ENCODE data around the gene RNLS. TPM values are rescaled to one million over a fixed set of nuclear protein-coding genes. Genes with fewer than 3 reads are reported as not detected.
"Not testable (repeated sequence)": the region's sequence is repeated elsewhere in the genome, so short reads cannot be mapped to it uniquely, and the experiment has no call there.

The RNLS gene
- total RNA-seq, 1 donor from 2014 or later: 2.1 TPM

- Mint-ChIP-seq H3K36me3 (ENCODE audit: low read depth) (no peaks in the 10 kb centered on the region), H3K4me3 (no peak overlapping the region), H3K27me3 (no peaks in the 10 kb centered on the region), H3K27ac (no peak overlapping the region), H3K9me3 (peaks cover 11% of the 10 kb centered on the region), H3K4me1 (peaks cover 9% of the 10 kb centered on the region)
- DNase-seq: no peak
- intact Hi-C loops (cut with micrococcal nuclease): no loop called here
Observed at GRCh38 chr10:88297103-88297502, 286.0 kb downstream of the RNLS start.

- Mint-ChIP-seq H3K4me3 (no peak overlapping the region), H3K27ac (peak overlapping the region; percentile 18), H3K36me3 (ENCODE audit: low read depth) (no peaks in the 10 kb centered on the region), H3K27me3 (no peaks in the 10 kb centered on the region), H3K4me1 (peaks cover 16% of the 10 kb centered on the region), H3K9me3 (peaks cover 17% of the 10 kb centered on the region)
- no peak for DNase-seq
- intact Hi-C loops (cut with micrococcal nuclease): no loop called here
Observed at GRCh38 chr10:88293651-88294230, 289.4 kb downstream of the RNLS start.

- no peak overlapping the region for H3K4me3 Mint-ChIP-seq
- H3K27ac Mint-ChIP-seq: no peak overlapping the region
- H3K4me1 Mint-ChIP-seq: peaks cover 16% of the 10 kb centered on the region
- H3K36me3 Mint-ChIP-seq (ENCODE audit: low read depth): no peaks in the 10 kb centered on the region
- H3K9me3 Mint-ChIP-seq: peaks cover 17% of the 10 kb centered on the region
- intact Hi-C loops (cut with micrococcal nuclease): no loop called here
- no peaks in the 10 kb centered on the region for H3K27me3 Mint-ChIP-seq
- no peak for DNase-seq
Observed at GRCh38 chr10:88293073-88293472, 290.0 kb downstream of the RNLS start.

GRCh38 chr10:88292185-88292514, 291.0 kb downstream of the RNLS start:
- intact Hi-C loops (cut with micrococcal nuclease): no loop called here
- DNase-seq: no peak
- Mint-ChIP-seq H3K27ac (no peak overlapping the region), H3K4me3 (no peak overlapping the region), H3K9me3 (peaks cover 18% of the 10 kb centered on the region), H3K36me3 (ENCODE audit: low read depth) (no peaks in the 10 kb centered on the region), H3K4me1 (peaks cover 16% of the 10 kb centered on the region), H3K27me3 (no peaks in the 10 kb centered on the region)

GRCh38 chr10:88291289-88292184, 291.6 kb downstream of the RNLS start:
- H3K27me3 Mint-ChIP-seq: no peaks in the 10 kb centered on the region
- no peaks in the 10 kb centered on the region for H3K36me3 Mint-ChIP-seq (ENCODE audit: low read depth)
- H3K4me3 Mint-ChIP-seq: no peak overlapping the region
- intact Hi-C loops (cut with micrococcal nuclease): no loop called here
- peaks cover 15% of the 10 kb centered on the region for H3K9me3 Mint-ChIP-seq
- DNase-seq: no peak
- no peak overlapping the region for H3K27ac Mint-ChIP-seq
- H3K4me1 Mint-ChIP-seq: peaks cover 16% of the 10 kb centered on the region

- H3K4me3 Mint-ChIP-seq: no peak overlapping the region
- H3K27ac Mint-ChIP-seq: no peak overlapping the region
- no peak for DNase-seq
- peaks cover 16% of the 10 kb centered on the region for H3K4me1 Mint-ChIP-seq
- H3K27me3 Mint-ChIP-seq: no peaks in the 10 kb centered on the region
- H3K9me3 Mint-ChIP-seq: peaks cover 11% of the 10 kb centered on the region
- no peaks in the 10 kb centered on the region for H3K36me3 Mint-ChIP-seq (ENCODE audit: low read depth)
- intact Hi-C loops (cut with micrococcal nuclease): no loop called here
Observed at GRCh38 chr10:88289342-88289741, 293.8 kb downstream of the RNLS start.

- H3K36me3 Mint-ChIP-seq (ENCODE audit: low read depth): no peaks in the 10 kb centered on the region
- DNase-seq: no peak
- peaks cover 13% of the 10 kb centered on the region for H3K4me1 Mint-ChIP-seq
Observed at GRCh38 chr10:88288320-88289059, 294.6 kb downstream of the RNLS start.

GRCh38 chr10:88286030-88286429, 297.1 kb downstream of the RNLS start:
- DNase-seq: no peak
- Mint-ChIP-seq H3K27me3 (no peaks in the 10 kb centered on the region), H3K4me3 (no peak overlapping the region), H3K4me1 (peaks cover 19% of the 10 kb centered on the region), H3K36me3 (ENCODE audit: low read depth) (no peaks in the 10 kb centered on the region), H3K9me3 (peaks cover 5% of the 10 kb centered on the region), H3K27ac (no peak overlapping the region)
- intact Hi-C loops (cut with micrococcal nuclease): no loop called here

More at GRCh38 chr10:88288320-88289059, 294.6 kb downstream of the RNLS start:
- H3K4me3 Mint-ChIP-seq: no peak overlapping the region
- no peaks in the 10 kb centered on the region for H3K27me3 Mint-ChIP-seq
- no peak overlapping the region for H3K27ac Mint-ChIP-seq
- intact Hi-C loops (cut with micrococcal nuclease): no loop called here
- H3K9me3 Mint-ChIP-seq: peaks cover 11% of the 10 kb centered on the region

GRCh38 chr10:88281592-88282347, 301.3 kb downstream of the RNLS start:
- Mint-ChIP-seq H3K27ac (no peak overlapping the region), H3K4me1 (peaks cover 29% of the 10 kb centered on the region), H3K36me3 (ENCODE audit: low read depth) (no peaks in the 10 kb centered on the region), H3K4me3 (no peak overlapping the region), H3K27me3 (peaks cover under 1% of the 10 kb centered on the region), H3K9me3 (peaks cover 3% of the 10 kb centered on the region)
- DNase-seq: no peak
- intact Hi-C loops (cut with micrococcal nuclease): loop anchor here (1.0 kb wide), 1 partner anchor 10 kb away; no protein-coding TSS in a partner anchor

GRCh38 chr10:88280518-88280917, 302.6 kb downstream of the RNLS start:
- Mint-ChIP-seq H3K27ac (no peak overlapping the region), H3K4me1 (peaks cover 29% of the 10 kb centered on the region), H3K9me3 (peaks cover 4% of the 10 kb centered on the region), H3K4me3 (no peak overlapping the region), H3K27me3 (peaks cover 1% of the 10 kb centered on the region), H3K36me3 (ENCODE audit: low read depth) (no peaks in the 10 kb centered on the region)
- intact Hi-C loops (cut with micrococcal nuclease): no loop called here
- no peak for DNase-seq

GRCh38 chr10:88278912-88279311, 304.2 kb downstream of the RNLS start:
- Mint-ChIP-seq H3K27ac (no peak overlapping the region), H3K36me3 (ENCODE audit: low read depth) (no peaks in the 10 kb centered on the region), H3K27me3 (peaks cover 1% of the 10 kb centered on the region), H3K4me1 (peaks cover 30% of the 10 kb centered on the region), H3K4me3 (no peak overlapping the region), H3K9me3 (peaks cover 4% of the 10 kb centered on the region)
- DNase-seq: no peak
- intact Hi-C loops (cut with micrococcal nuclease): no loop called here

- H3K27ac Mint-ChIP-seq: not testable (repeated sequence)
Observed at GRCh38 chr10:88276945-88277344, 306.2 kb downstream of the RNLS start.

GRCh38 chr10:88274286-88274685, 308.8 kb downstream of the RNLS start:
- peaks cover 35% of the 10 kb centered on the region for H3K4me1 Mint-ChIP-seq
- H3K27ac Mint-ChIP-seq: no peak overlapping the region
- peaks cover 3% of the 10 kb centered on the region for H3K27me3 Mint-ChIP-seq
- H3K36me3 Mint-ChIP-seq (ENCODE audit: low read depth): no peaks in the 10 kb centered on the region
- H3K9me3 Mint-ChIP-seq: peaks cover 4% of the 10 kb centered on the region
- H3K4me3 Mint-ChIP-seq: no peak overlapping the region
- DNase-seq: no peak
- intact Hi-C loops (cut with micrococcal nuclease): loop anchor here (5.0 kb wide), 2 partner anchors 813 to 888 kb away; no protein-coding TSS in a partner anchor

More at GRCh38 chr10:88276945-88277344, 306.2 kb downstream of the RNLS start:
- DNase-seq; H3K27me3 Mint-ChIP-seq; H3K36me3 Mint-ChIP-seq (ENCODE audit: low read depth); intact Hi-C loops (cut with micrococcal nuclease); H3K9me3 Mint-ChIP-seq; H3K4me3 Mint-ChIP-seq: not testable (repeated sequence)
- peaks cover 28% of the 10 kb centered on the region for H3K4me1 Mint-ChIP-seq
